HG03460 (cell line): ENCODE results near the gene PODN.

ENCODE experiments used
- ATAC-seq: cut with Tn5 transposase; IDR thresholded peaks from one replicate; pipeline ENCODE4 v1.9.1; 2021; ENCODE audit not compliant: unreplicated experiment

The PODN gene

GRCh38 chr1:53112861-53113260, 50.8 kb downstream of the PODN start:
- ATAC-seq = no peak

DNA sequence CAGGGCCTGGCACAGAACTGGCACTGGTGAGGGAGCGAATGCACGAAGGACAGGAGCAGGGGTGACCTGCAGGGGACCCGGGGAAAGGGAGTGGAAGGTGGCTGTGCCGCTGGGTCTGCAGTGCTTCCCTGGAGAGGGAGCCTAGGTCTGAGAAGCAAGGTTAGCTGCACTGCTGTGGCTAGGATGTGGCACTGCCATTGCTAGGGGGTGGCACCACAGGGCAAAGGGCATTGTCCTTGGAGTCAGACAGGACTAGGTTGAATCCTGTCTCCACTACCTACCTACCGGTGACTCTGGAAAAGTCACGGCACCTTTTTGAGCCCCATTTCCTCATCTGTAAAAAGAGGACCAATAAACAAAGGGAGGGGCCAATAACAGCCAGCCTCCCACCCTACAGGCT, 52.1 kb downstream of the PODN start:
- ATAC-seq = no peak

DNA sequence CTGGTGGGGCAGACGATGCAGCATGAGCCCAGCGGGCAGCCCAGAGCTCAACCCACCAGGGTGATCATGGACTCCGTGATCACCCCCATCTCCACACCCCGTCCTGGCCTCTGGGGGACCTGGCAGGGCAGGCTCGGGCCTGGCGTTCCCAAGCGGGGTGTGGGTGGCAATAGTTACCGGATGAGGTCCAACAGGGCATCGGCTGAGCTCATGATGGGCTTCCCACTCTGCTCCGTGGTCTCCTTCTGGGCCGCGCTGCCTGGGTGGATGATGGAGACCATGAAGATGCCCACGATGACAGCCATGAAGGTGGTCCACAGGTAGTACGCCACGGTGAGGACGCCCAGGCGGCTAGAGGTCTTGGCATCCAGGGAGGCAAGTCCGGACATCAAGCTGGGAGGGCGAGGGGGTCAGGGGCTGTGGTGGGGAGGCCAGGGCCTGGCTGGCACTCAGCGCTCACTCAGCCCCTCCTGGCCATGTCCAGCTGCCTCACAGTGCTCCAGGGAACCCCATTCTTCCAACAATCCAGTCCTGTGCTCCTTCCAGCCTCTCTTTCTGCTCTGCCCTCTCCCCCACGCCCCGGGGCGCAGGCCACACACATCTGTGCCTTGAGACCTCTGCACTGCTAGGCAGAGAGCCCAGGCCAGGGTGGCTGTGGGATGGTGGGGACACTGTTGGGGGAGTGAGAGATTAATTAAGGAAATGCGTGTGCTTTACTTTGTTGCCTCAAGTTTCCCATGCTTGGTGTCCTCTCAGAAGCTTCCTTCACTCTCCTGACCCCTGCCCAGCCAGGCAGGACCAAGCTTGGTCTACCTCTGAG, 52.8 kb downstream of the PODN start:
- ATAC-seq = no peak

DNA sequence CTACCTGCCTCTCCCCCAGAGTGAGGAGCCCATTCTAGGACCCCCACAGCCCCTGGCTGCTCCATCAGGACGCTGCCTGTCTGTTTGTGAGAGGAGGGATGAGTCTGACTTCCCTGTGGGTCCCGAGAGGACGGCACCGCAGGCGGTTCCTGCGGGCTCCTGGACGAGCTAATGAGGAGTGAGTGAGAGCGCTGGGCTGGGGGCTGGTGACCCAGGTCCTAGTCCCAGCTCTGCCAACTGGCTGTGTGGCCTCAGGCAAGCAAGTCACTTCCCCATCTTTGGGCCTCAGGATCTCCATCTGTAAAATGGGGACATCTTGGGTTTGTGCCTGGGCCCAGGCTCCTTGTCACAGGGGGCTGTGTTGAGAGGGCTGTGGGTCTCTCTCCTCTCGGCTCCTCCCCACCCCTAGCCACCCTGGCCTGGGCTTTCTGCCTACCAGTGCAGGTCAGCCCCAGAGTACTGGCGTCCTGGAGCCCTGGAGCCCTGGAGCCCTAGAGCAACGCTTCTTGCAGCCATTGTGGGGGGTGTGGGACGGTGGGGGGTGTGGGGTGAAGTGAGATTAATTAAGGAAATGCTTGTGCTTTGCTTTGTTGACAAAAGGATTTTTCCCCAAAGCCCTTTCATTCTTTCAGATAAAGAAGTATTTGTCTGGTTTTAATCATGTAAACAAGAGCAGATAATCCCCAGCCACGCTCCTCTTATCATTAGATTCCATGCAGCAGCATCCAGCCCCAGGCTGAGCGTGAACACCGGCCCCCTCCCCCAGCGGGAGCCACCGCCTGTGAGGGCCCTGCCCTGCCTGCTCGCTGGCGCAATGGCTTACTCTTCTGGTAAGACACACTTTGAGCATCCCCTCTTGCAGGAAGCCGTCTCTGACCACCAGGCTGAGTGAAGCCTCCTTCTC, 53.6 kb downstream of the PODN start:
- no peak for ATAC-seq

- no peak for ATAC-seq
These were observed 54.3 kb downstream of the PODN start for GRCh38 chr1:53116307-53116810.

- no peak for ATAC-seq
These were observed 55.1 kb downstream of the PODN start for GRCh38 chr1:53116933-53117600.

DNA sequence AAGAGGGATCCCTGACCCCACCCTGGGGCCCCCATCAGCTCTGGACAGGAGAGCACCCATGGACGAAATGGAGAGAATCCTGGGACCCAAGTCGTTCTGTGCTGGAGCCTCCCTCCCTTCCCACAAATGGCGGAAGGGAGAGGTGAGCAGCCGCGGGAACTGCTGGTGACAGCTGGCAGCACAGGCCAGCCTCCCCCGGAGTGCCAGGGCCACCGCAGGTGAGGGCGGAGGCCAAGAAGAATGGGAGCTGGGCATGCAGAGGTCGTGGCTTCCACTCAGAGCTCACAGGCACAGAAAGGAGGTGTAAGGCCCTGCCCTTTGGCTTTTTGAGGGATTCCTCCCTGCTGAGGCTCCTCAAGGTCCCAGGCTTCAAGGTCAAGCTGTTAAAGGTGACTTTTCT, 55.8 kb downstream of the PODN start:
- ATAC-seq = no peak

GRCh38 chr1:53120659-53121058, 58.6 kb downstream of the PODN start:
- no peak for ATAC-seq

- ATAC-seq = no peak
These were observed 59.5 kb downstream of the PODN start for GRCh38 chr1:53121319-53122172.

GRCh38 chr1:53122201-53122885, 60.3 kb downstream of the PODN start:
- no peak for ATAC-seq

- ATAC-seq = no peak
These were observed 61.0 kb downstream of the PODN start for GRCh38 chr1:53122961-53123413.

- no peak for ATAC-seq
These were observed 61.6 kb downstream of the PODN start for GRCh38 chr1:53123453-53124140.

DNA sequence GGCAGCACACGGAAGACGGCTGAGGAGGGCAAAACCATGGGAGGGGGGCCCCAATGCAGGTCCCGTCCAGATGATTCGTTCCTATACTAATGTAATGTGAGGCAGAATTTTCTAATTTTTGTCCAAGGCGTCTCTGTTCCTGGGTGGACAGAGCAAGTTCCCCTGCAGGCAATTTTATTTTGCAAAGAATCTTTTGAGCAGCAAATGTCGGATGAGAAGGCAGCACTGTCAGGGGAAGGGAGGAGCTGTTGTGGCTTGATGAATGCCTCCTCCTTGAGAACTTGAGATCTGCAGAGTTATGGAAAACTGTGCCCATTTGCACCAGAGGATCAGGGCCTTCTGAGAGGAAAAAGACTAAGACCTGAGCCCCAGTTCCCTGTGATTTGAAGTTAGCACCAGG, 63.1 kb downstream of the PODN start:
- no peak for ATAC-seq

- no peak for ATAC-seq
These were observed 63.8 kb downstream of the PODN start for GRCh38 chr1:53125623-53126360.

DNA sequence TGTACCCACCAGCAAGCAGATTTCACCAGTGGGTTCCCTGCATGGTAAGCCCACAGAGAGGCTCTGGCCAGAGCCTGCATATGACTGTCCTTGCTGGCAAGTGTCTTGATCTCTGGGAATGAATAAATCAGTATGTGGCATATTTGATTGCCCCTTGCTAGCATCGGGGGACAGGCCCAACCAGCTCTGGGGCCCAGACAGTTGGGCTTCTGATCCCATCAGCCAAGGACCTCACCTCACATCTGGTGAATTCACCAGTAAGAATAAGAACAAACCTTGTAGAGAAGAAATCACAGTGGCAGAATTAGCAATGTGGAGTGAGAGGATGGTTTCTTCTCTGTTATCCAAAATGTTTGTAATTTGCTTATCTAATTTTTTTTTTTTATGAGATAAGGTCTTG, 64.5 kb downstream of the PODN start:
- ATAC-seq = no peak

DNA sequence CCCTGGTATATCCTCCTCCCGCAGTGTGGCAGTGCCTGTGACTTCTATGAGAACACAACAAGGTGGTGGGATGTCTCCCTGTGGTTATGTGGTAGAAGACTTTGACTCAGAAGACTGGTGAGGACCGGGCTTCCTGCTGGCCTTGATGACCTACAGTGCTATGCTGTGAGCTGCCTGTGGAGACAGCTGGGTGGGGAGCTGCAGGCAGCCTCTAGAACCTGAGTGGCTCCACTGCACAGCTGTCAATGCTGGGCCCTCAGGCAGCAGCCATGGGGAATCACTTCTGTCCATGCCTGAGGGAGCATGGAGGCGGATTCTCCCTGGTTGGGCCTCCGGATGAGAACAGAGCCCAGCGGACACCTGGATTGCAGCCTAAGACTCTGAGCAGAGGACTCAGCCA, 65.5 kb downstream of the PODN start:
- ATAC-seq = no peak

GRCh38 chr1:53128401-53128800, 66.4 kb downstream of the PODN start:
- ATAC-seq = no peak

GRCh38 chr1:53129891-53130597, 68.0 kb downstream of the PODN start:
- no peak for ATAC-seq
